NCI-H1694 treated with DMSO at 0.1 percent for 48 hours (cell line): ENCODE data around the gene KMT5C.

Source experiments
- DNase-seq: peaks from one replicate; lab custom pipeline; 2025; lab: John Stamatoyannopoulos, UW

Gene KMT5C

GRCh38 chr19:55386493-55386971 lies 46.9 kb downstream of the KMT5C start:
- no peak for DNase-seq

- DNase-seq = no peak
These were observed 48.2 kb downstream of the KMT5C start for GRCh38 chr19:55387736-55388497.

GRCh38 chr19:55389386-55390317 lies 50.0 kb downstream of the KMT5C start:
- DNase-seq = no peak

- no peak for DNase-seq
These were observed 50.8 kb downstream of the KMT5C start for GRCh38 chr19:55390461-55390880.

- no peak for DNase-seq
These were observed 51.6 kb downstream of the KMT5C start for GRCh38 chr19:55391191-55391670.

GRCh38 chr19:55391702-55392615 lies 52.3 kb downstream of the KMT5C start:
- no peak for DNase-seq

- no peak for DNase-seq
These were observed 53.4 kb downstream of the KMT5C start for GRCh38 chr19:55392820-55393761.
